ENCODE measurements around the gene GALT. TPM values are rescaled to one million over a fixed set of nuclear protein-coding genes. Genes with fewer than 3 reads are reported as not detected.

GALT gene
- total RNA-seq, 4 donors from 2014 or later = 10.3 to 28.4 (median 14.1) TPM

DNA sequence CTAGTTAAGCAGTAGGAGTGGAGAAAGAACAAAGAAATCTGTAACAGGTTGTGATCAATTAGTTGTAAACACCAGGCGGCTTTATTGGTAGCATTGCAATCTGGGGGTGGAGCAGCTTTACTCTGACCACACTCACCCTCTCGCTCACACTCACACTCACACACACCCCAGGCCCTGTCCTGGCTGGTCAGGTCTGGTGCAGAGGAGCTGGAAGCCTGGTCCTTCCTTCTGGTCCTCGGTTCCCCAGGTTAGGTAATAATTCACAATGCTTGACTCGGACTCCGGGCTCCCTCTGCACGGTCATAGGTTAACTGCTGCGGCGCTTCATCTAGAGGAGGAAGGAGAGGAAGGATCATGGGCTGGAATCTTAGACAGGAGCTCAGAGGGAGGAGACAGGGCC is 43.0 kb downstream of the GALT start:
- Histone ChIP-seq H3K27ac (peak overlapping the region in 1 of 4 donors; percentile 9), H3K9me3 (no peaks in the 10 kb centered on the region), H3K4me3 (no peak overlapping the region), H3K36me3 (no peaks in the 10 kb centered on the region), H3K4me1 (peaks cover 0 to 64% (median 5%) of the 10 kb centered on the region in 3 donors), H3K27me3 (no peaks in the 10 kb centered on the region)
- TF ChIP-seq, protein P1, sequence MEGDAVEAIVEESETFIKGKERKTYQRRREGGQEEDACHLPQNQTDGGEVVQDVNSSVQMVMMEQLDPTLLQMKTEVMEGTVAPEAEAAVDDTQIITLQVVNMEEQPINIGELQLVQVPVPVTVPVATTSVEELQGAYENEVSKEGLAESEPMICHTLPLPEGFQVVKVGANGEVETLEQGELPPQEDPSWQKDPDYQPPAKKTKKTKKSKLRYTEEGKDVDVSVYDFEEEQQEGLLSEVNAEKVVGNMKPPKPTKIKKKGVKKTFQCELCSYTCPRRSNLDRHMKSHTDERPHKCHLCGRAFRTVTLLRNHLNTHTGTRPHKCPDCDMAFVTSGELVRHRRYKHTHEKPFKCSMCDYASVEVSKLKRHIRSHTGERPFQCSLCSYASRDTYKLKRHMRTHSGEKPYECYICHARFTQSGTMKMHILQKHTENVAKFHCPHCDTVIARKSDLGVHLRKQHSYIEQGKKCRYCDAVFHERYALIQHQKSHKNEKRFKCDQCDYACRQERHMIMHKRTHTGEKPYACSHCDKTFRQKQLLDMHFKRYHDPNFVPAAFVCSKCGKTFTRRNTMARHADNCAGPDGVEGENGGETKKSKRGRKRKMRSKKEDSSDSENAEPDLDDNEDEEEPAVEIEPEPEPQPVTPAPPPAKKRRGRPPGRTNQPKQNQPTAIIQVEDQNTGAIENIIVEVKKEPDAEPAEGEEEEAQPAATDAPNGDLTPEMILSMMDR (IDR thresholded peaks at IDR 0.05) = no peak
- no peak for TF ChIP-seq POLR2A (IDR thresholded peaks at IDR 0.05)
- intact Hi-C loops (cut with DNase I) = no loop called here
- DNase-seq = no peak
- 94 to 100% methylated on average over 3 to 6 of the region's 8 CpGs for WGBS, 2 donors

DNA sequence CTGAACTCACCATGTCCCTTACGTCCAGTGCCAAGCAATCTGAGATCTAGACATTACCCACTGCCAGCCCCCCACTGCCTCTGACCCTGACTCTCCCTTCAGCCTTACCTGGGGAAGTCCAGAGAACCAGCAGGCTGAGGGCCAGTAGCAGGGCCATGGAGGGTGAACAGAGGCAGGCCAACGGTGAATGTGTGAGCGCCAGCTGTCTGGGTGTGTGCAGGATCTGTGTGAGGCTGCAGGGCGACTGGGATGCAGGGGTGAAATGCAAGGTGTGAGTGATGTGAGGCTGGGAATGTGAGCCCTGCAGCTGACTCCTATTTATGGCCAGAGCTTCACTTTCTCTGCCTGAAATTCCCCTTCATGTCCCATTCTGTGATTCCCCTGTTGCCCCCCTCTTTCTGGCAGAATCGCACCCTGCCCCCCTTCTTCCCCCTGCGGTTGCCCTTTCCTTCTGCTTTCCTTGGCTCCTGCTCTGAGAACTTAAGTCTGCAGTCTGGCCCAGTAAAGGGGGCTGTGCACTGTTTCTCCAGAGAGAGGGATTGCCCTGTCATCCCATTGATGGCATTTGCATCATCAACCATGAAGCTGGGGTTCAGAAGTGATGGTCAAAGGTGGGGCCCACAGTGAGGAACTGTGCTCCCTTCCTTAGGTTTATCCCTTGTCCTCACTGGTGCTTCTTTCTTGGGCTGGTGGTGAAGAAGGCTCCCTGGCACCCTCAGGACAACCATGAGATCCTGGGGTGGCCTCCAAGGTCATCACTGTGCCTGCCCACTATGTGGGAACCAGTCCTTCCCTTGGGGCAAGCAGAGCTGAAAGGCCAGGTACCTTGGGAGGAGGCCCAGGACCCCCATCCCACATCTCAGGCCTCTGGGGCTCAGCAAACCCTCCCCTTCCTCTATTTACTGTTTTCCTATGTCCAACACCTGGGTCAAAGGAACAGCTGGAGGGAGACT is 44.8 kb downstream of the GALT start, which contains the start of gene CCL19:
Gene CCL19, minus strand, starts transcription at position 294 of the 953 bp plus-strand sequence. Its CDS starts 137 bp downstream, at position 157.
- TF ChIP-seq POLR2A (IDR thresholded peaks at IDR 0.05) = no peak
- TF ChIP-seq, protein P1 (IDR thresholded peaks at IDR 0.05) = no peak
- H3K9me3 ChIP-seq = no peaks in the 10 kb centered on the region
- H3K4me3 ChIP-seq = no peak within 1 kb of the TSS
- no peak within 1 kb of the TSS for H3K27ac ChIP-seq
- peaks cover 0 to 49% (median 5%) of the 10 kb centered on the region in 3 donors for H3K4me1 ChIP-seq
- H3K27me3 ChIP-seq = no peaks in the 10 kb centered on the region
- H3K36me3 ChIP-seq = no peaks in the 10 kb centered on the region
- intact Hi-C loops (cut with DNase I) = no loop called here
- WGBS, 2 donors = 36 to 50% methylated on average over 3 to 6 of the region's 6 CpGs
- no peak for DNase-seq

DNA sequence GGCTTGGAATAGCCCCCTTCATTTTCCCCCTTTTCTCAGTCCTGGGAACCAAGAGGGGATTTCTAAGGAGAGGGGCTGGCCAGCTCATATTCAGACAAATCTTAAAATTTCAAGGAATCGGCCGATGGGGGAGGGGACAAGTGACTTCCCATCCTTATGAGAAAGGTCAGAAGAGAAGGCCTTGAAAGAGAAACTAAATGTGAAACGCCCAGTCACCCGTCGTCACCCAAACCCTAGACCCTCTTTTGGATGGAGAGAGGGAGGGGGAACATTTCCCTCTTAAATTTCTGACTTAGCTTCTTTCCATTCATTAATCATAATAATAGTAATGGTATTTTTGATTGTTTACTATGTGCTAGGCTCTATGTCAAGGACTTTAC is 45.5 kb downstream of the GALT start:
- Histone ChIP-seq H3K4me1 (peaks cover 0 to 43% (median 5%) of the 10 kb centered on the region in 3 donors), H3K4me3 (no peak overlapping the region), H3K27me3 (no peaks in the 10 kb centered on the region), H3K36me3 (no peaks in the 10 kb centered on the region), H3K9me3 (no peaks in the 10 kb centered on the region), H3K27ac (no peak overlapping the region)
- WGBS, 2 donors = 64 to 78% methylated on average over 5 of the region's 5 CpGs
- intact Hi-C loops (cut with DNase I) = no loop called here
- TF ChIP-seq, protein P1 (IDR thresholded peaks at IDR 0.05) = no peak
- no peak for TF ChIP-seq POLR2A (IDR thresholded peaks at IDR 0.05)
- DNase-seq = no peak

DNA sequence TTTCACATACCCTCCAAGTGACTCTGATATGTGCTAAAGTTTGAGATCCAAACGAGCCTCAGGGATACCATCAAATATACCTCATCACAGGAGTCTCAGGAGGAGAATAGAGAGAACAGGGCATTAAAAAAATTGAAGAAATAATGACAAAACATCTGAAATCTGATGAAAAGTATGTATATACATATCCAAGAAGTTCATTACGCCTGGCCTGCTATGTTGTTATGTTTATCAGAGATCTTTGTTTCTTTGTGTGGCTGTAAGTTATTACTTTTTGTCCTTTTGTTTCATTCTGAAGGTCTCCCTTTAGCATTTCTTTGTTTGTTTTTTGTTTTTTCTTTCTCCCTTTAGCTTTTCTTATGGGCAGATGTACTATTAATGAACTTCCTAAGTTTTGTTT is 47.1 kb downstream of the GALT start:
- TF ChIP-seq, protein P1 (IDR thresholded peaks at IDR 0.05) = no peak
- TF ChIP-seq POLR2A (IDR thresholded peaks at IDR 0.05) = no peak
- Histone ChIP-seq H3K4me1 (peaks cover 0 to 26% (median 5%) of the 10 kb centered on the region in 3 donors), H3K27ac (no peak overlapping the region), H3K27me3 (no peaks in the 10 kb centered on the region), H3K36me3 (no peaks in the 10 kb centered on the region), H3K9me3 (no peaks in the 10 kb centered on the region), H3K4me3 (no peak overlapping the region)
- 66 to 68% methylated on average over 2 of the region's 2 CpGs for WGBS, 2 donors
- no peak for DNase-seq
- intact Hi-C loops (cut with DNase I) = no loop called here

DNA sequence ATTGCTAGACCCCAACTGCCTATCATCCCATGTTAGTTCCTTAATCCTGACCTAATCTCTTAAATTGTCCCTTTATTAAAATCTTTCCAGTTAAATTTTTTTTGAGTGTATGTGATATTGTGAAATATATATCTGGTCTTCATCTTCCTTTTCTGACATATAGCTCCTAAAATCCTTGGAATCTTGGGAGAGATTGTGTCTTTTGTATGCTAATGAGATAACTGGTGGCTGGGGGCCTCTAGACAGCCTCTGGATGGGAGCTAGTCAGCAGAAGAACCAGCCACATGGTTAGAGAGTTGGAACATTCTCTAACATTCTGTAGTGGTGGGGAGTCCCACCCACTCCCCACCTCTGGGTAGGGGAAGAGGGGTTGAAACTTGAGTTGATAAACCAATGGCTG is 48.3 kb downstream of the GALT start:
- Histone ChIP-seq H3K4me3 (no peak overlapping the region), H3K27ac (no peak overlapping the region), H3K9me3 (no peaks in the 10 kb centered on the region), H3K27me3 (peaks cover 0 to 2% (median 0%) of the 10 kb centered on the region in 4 donors), H3K4me1 (peaks cover 0 to 18% (median 5%) of the 10 kb centered on the region in 3 donors), H3K36me3 (no peaks in the 10 kb centered on the region)
- intact Hi-C loops (cut with DNase I) = no loop called here
- no peak for DNase-seq
- no peak for TF ChIP-seq POLR2A (IDR thresholded peaks at IDR 0.05)
- TF ChIP-seq, protein P1 (IDR thresholded peaks at IDR 0.05) = no peak
